Astrocyte of the cerebellum (primary cell): Measurements from ENCODE around the gene CLIC6.
A peak's percentile ranks its signal among the peaks of the same experiment; 100 is the strongest.

Experiments used
- DNase-seq: peaks from one replicate; pipeline ENCODE4 v3.0.0-alpha.2; 2011; ENCODE audit warnings: low read depth
- H3K4me3 ChIP-seq: 2 replicates; pipeline ENCODE4 v1.5.1; 2011; ENCODE audit warnings: mild to moderate bottlenecking, low read depth, low read length, moderate library complexity
- in situ Hi-C: cut with HindIII; loops from 2 replicates; pipeline ENCODE4 v1.10.0; 2017; ENCODE audit warnings: low sequenced_read_pairs
- TF ChIP-seq, protein P1 (sequence below): IDR thresholded peaks from 2 replicates; pipeline ENCODE4 v1.5.1; 2012; ENCODE audit warnings: low read length, low read depth, moderate library complexity, mild to moderate bottlenecking; ENCODE audit errors: missing control alignments

CLIC6 gene

DNA sequence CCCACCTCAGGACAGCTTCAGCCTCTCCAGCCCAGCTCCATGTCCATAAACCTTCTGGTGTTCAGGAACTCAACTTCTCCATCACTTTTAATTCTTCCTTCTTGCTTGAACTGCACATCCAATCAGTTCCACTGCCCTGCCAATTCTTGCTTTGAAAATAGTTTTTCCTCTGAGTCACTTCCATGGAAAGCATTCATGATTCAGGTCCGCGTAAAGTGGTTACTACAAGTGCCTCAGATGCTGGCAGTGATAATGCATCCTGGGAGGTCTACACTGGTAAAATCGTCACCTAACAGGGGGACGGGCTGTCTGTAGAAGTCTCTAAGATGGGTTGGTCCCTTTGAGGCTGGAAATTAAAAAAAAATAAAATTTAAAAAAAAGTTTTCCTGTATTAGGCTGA, 27.9 kb upstream of the CLIC6 start:
- H3K4me3 ChIP-seq = no peak overlapping the region
- TF ChIP-seq, protein P1, sequence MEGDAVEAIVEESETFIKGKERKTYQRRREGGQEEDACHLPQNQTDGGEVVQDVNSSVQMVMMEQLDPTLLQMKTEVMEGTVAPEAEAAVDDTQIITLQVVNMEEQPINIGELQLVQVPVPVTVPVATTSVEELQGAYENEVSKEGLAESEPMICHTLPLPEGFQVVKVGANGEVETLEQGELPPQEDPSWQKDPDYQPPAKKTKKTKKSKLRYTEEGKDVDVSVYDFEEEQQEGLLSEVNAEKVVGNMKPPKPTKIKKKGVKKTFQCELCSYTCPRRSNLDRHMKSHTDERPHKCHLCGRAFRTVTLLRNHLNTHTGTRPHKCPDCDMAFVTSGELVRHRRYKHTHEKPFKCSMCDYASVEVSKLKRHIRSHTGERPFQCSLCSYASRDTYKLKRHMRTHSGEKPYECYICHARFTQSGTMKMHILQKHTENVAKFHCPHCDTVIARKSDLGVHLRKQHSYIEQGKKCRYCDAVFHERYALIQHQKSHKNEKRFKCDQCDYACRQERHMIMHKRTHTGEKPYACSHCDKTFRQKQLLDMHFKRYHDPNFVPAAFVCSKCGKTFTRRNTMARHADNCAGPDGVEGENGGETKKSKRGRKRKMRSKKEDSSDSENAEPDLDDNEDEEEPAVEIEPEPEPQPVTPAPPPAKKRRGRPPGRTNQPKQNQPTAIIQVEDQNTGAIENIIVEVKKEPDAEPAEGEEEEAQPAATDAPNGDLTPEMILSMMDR = no peak
- in situ Hi-C loops = no loop called here
- peak; percentile 83 for DNase-seq

DNA sequence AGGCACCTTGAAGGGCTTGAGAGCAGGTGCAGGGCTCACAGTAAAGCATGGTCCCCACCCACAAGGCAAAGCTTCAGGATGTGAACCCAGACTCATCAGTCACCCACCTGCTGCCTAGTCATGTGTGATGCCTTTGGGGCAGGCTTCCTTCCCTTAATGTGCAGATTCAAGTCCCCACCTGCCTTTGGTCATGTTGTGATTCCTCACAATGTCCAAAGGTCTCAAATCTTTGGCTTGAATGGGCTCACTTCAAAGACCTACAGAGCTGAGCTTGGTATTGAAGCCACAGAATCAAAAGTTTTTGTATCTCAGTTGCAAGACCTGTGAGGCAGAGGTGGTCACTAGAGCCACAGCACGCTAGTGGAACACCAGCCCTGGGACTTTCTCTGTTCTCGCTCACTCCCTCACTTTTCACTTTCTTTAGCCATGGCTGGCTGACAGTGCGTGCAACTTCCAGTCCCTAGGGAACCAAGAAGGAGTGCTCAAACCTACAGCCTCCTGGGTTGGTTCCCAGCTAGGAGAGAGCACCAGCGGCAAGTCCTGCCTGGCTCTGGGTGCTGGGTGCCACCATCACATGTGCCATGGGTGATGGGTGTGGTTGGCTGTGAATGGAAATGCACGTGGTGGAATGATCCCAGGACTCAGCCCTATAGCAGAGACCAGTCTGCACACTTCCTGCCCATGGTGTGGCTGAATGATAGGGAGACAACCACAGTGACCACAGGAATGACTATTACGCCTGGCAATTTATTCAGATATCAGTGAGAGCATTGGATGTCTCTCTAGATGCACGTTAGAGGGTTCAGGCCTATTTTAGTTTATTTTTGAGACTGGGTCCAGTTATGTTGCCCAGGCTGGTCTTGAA, 26.4 kb upstream of the CLIC6 start:
- TF ChIP-seq, protein P1 = no peak
- H3K4me3 ChIP-seq = no peak overlapping the region
- peak; percentile 15 for DNase-seq
- in situ Hi-C loops = no loop called here

DNA sequence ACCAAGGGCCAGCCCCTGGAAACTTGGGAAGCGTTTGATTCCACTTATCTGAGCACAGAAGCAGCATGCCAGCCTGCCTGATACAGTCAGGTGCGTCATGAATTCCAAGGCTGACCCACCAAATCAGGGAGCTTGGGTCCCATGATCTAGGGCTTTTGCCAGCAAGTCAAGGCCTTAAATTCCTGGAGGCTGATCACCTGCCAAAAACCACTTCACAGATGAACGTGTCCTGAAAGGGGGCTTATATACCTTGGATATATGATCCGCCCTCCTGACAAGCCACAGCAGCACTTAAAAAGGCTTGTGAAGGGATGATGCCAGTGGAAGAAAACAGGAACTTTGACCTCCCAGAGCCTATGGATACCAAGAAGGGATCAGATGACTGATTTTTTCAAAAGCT, 24.0 kb upstream of the CLIC6 start:
- TF ChIP-seq, protein P1 = no peak
- H3K4me3 ChIP-seq = no peak overlapping the region
- in situ Hi-C loops = no loop called here
- no peak for DNase-seq

DNA sequence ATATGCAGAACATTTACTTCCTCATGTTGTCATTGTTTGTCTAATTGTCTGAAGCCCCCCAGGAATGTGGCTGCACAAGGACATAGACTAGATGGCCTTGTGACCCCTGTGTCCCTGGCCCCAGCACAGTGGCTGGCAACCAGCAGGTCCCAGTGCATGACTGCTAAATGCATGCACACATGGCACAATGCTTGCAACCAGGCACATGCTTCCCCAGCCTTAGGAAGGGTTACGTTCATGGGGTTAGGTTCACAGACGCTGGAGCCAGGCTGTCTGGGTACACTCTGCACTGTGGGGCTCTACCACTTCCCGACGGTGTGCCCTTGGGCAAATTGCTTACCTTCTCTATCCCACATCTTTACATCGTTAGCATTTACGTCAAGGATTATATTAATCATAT, 21.2 kb upstream of the CLIC6 start:
- no peak for DNase-seq
- in situ Hi-C loops = no loop called here
- TF ChIP-seq, protein P1 = no peak
- H3K4me3 ChIP-seq = no peak overlapping the region

DNA sequence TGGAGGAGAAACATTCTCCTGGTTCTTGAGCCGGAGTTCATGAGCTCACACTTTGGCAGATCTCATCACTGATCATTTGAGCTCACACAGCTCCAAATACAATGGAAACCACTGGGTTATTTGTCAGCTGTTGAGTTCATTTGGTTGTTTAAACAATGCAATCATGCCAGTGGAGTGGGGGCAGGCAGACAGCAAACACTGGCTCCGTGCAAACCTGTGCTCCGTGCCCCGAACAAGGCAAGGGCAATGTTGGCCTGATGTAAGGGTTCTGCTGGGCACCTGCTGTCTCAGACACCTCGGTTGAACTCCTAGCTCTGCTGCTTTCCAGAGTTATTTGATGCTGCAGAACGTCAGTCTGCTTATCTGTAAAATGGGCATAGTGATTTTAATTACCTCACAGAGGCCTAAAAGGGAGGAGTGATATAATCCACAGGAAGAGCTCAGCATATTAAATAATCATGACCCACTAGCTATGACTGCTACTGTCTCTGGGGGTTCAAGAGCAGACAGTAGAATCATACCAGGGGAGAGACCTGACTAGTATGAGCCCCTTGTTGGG, 20.0 kb upstream of the CLIC6 start:
- H3K4me3 ChIP-seq = no peak overlapping the region
- TF ChIP-seq, protein P1 = no peak
- no peak for DNase-seq
- in situ Hi-C loops = no loop called here

DNA sequence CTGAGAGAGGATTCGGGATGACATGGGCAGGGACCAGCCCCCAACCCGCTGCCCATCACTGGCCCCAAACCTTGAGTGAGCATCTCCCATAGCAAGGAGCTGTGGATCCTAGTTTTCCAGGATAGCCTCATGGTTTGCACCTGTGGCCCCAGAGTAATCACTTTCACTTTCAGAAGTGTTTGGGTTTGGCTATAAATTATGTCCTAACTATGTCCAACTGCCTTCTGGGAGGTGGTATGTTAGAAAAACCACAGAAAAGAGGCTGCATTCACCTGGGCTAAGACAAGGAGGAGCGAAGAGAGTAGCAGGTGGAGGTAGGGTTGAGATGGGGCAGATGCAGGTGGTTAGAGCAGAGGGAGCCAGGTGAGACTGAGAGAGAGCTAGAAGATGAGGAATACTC, 19.4 kb upstream of the CLIC6 start:
- DNase-seq = no peak
- in situ Hi-C loops = no loop called here
- no peak overlapping the region for H3K4me3 ChIP-seq
- TF ChIP-seq, protein P1 = no peak
